NCI-H1092 (cell line): ENCODE measurements around the gene UVRAG.
"Not testable (repeated sequence)": the region's sequence is repeated elsewhere in the genome, so short reads cannot be mapped to it uniquely, and the experiment has no call there.

Experiments
- DNase-seq: peaks from one replicate; lab custom pipeline; 2025; lab: John Stamatoyannopoulos, UW

UVRAG gene

DNA sequence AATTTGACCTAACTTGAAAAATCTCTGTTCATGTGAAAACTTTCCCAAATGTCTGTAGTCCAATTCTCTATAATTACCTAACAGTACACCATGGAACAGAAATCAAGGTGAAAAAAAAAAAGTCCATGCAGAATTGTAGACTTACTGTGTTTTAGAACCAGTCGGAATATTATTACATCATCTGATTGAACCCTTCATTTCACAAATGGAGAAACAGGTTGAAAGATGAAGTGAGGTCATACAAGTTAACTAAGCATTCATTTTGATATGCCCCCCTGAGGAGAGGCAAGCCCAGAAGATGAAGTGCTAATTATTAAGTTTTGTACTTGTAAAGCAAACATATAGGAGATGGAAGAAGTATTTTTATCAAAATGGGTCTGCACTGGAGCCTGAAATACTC lies 211.9 kb downstream of the UVRAG start:
- no peak for DNase-seq

DNA sequence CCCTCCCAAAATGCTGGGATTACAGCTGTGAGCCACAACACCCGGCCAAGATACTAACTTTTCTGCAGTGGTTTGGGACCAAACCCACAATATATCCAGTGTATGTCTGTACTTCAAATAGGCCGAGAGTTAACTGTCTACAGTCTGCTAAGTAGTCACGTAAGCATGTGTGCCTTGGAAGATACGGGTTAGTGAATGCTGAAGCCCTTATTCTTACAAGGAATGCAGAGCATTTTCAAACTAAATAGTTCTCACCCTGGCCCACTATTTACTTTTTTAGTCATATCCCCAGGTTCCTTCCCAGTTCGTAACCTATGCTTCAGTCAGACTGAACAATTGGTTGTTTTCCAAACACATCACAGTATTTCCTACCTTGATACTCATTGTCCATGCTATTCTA lies 215.3 kb downstream of the UVRAG start:
- no peak for DNase-seq

DNA sequence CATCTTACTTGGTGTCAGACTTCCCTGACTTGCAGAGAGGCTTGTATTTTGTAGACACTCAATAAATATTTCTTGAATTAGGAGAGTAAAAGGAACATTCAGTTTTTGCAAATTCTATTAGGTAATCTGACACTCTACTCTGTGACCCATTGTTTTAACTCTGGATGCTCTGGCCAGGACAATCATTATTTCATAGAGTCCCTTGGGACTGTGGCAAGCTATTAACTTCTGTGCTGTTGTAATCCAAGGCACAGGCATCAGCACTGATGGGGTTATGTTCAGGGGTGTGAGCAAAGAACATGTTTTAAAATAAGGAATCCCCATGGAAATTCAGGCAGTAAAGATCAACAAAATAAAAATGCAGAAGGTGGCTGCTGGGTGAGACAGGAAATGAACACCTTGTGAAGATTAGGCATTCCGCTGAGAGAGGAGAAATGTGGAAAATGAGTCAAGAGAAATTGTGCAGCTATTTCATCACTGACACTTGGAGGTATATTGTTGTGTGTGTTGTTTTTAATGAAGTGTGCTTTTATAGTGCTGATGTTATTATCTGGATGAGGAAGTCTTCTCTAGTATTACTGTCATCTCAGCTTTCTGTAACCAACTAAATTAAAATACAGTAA lies 216.1 kb downstream of the UVRAG start:
- DNase-seq: no peak

DNA sequence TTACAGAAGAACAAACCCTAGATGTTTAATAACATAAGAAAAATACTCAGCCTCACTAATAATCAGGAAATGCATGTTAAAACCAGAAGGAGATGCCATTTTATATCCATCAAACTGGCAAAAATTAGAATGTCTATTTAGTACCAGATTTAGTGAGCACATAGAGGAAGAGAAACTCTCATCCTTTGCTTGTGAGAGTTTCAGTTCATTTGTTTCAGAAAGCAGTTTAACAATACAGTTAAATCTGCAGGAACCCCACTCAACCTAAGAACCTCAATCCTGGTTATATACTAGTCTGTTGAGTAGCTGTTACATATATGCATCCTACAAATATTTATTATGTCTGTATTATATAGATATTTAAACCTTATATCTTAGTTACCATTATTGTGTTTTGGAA lies 218.7 kb downstream of the UVRAG start:
- DNase-seq: no peak

DNA sequence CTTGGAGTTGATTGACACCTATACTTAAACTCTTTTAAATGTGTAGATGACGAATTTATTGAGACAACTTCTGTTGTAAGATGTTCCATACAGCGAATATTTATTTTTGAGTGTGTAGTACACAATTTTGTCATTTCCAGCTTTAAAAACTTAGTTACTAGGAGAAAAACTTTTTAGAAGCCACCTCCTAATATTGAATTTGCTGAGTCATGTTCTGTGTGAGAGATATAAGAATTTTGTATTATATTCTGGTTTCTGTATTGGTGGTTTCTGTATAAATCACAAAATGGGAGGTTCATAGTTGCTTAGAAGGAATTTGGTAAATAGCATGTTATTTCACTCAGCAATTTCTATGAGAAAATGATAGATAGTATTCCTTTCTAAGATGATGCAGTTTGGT lies 220.0 kb downstream of the UVRAG start:
- DNase-seq: no peak

DNA sequence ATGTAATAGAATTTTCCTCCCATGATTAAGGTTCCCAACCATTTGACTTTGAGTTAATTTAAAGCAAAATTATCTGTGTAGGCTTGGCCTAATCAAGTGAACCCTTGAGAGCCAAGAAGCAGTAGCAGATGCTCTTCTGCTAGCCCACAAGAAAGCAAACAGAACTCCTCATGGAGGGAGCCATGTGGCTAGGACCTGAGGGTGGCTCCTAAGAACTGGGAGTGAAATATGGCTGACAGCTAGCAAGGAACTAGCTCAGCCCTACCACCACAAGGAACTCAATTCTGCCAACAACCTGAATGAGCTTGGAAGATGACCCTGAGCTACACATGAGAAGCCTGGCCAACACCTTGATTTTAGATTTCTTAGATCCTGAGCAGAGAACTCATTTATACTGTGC lies 223.6 kb downstream of the UVRAG start:
- DNase-seq: no peak

DNA sequence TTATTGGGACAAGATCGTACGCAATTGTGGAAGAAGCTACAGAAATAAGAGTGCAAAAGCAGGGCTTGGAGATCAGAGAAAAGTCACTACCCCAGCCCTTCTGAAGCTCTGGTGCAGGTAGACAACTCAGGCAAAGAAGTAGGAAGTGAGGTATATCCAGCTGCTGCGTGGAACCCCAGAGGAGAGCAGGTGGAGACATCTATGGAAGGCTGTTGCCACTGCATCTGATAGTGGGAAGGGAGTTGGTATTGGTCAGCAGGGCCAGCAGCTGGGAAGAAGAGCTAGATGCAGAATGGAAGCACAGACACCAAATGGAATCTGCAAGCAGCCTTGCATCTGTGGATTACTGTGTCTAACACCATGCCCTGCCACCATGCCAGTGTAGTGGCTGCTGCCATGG lies 226.2 kb downstream of the UVRAG start:
- DNase-seq: no peak

DNA sequence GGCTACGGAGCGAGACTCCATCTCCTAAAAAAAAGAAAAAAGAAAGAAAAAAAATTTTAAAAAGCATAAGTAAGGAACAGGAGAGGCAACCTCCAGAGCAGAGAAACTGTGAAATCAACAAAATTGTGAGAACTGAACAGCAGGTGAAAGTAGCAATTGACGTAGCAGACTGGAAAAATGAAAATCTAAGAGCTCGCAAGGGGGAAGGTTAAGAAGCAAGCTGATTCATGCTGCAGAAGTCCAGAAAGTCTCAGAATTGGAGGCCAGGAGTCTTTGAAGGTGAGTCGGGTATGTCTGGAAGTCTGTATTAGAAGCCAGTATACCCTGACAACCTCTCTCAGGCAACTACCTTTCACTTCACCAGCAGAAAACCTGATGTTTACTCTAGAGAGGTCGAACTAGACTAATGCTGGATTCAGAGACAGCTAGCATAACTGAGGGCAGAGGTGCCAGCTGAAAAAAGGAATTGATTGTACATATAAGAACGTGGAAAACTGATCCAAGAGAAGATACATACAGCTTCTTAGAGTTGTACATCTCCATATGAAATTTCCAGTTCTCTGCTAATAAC lies 229.8 kb downstream of the UVRAG start:
- no peak for DNase-seq

DNA sequence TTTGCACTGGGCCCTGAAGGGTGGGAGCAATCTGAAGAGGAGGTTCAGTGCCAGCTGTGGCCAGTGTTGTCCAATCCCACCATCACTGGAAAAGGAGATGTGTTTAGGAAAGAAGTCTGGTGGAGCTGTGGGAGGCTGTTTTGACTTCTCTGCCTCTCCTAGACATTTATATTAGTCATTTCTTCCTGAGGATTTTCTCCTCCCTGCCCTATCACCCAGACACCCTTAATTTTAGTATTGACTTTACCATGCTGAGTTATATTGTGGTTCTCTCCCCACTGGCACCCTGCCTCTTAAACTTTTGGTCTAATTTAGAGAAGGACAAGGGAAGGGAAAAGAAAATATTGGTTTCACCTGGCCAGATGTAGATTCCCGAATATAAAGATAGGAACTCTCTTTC lies 232.2 kb downstream of the UVRAG start:
- DNase-seq: no peak

DNA sequence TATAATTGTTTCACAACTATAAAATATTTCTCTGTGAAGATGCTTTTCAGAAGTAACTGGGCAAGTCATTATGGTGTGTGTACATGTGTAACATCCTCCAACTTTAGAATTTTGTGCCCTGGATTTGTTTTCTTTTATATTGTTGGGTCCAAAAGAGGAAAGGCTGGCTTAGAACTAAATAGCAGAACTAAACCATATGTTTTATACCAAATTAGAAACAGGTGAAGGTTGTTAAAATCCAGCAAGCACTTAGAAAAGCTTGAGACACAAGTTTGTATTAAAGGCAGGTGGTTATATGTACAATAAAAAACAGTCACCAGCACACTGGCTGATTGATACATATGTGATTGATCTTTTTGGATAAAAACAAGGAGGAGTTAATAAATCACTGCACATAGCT lies 232.8 kb downstream of the UVRAG start:
- DNase-seq: no peak

DNA sequence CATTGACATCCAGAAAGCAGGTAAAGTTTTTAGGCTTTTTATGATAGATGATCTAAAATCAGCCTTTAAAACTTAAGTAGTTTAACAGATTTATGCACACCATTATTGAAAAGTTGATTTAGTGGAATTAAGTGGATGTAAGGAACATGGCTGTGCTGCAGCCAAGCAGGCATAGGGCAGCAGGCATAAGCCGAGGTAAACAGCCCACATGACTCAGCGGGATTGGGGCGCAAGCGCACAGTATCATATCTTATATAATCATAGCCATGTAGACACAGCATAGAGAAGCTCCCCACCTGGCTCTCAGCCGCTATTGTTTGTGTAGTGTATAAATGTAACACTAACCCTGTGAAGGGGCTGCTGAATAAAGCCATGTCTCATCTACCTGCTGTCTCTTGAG lies 233.8 kb downstream of the UVRAG start:
- no peak for DNase-seq

DNA sequence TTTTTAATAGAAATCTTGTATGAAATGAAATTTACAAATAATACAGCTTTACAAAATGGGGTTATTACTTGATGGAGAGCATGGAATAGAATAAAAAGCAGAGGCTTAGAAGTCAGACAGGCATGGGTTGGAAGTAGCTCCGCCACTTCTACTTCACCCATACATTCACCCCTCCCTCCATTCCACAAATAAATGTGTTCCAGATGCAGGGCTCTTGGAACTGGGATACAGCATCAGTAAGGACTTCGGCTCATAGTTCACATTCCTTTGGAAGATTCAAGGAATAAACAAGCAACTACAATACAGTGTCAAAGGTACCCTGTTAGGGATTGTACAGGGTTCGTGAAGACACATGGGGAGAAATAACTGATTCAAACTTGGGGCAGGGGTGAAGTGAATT lies 234.5 kb downstream of the UVRAG start:
- no peak for DNase-seq

DNA sequence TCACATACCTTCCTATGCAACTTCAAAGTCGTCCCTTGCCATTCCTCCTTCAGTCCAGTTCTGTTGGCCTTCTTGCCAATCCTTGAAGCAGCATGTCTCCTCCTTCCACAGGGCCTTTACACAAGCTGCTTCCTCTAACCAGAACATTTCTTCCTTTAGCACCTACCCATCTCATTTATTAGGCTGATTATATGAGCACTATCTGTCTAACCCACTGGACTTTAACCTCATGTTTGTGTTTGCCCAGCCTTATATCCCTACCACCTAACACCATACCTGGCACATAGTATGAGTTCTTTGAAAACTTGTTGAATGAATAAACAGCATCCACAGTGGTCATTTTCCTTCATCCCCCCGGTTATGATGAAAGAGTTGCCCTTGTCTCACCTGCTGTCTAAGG lies 236.9 kb downstream of the UVRAG start:
- no peak for DNase-seq

DNA sequence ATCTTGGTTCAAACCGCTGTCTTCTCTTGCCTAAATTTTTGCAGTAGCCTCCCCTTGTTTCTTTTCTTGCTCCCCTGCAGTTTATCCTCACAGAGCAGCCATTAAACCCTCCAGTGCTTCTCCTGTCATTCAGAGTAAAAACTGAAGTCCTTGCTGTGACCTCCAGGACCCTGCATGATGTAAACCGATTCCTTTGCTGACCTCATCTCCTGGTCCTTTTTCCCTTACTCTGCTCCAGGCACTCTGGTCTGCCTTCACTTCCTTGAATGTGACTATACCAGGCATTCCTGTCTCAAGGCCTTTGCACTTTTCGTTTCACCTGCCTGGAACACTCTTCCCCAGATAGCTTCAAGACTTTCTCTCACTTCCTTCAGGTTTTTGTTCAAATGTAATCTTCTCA lies 239.3 kb downstream of the UVRAG start:
- DNase-seq: no peak

DNA sequence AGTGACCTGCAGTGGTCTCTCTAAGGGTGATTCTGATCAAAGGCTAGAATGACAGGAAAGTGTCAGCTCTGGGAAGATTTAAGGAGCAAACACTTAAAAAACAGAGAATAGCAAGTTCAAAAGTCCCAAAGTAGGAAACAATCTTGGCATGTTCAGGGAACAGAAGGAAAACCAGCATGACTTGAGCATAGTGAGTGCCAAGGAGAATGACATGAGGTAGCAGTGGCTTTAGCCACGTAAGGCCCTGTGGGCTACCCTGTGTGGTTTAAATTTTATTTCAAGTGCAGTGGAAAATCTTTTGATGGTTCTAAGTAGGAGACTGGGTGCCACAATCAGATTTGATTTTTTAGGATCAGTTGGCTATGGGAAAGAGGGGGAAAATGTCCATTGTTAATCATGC lies 241.9 kb downstream of the UVRAG start:
- no peak for DNase-seq

DNA sequence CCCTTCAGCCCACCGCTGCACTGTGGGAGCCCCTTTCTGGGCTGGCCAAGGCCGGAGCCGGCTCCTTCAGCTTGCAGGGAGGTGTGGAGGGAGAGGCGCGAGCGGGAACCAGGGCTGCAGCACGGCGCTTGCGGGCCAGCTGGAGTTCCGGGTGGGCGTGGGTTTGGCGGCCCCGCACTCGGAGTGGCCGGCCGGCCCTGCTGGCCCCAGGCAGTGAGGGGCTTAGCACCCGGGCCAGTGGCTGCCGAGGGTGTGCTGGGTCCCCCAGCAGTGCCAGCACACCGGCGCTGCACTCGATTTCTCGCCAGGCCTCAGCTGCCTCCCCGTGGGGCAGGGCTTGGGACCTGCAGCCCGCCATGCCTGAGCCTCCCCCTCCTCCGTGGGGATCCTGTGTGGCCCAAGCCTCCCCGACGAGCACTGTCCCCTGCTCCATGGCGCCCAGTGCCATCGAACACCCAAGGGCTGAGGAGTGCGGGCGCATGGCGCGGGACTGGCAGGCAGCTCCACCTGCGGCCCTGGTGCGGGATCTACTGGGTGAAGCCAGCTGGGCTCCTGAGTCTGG lies 245.5 kb downstream of the UVRAG start:
- not testable (repeated sequence) for DNase-seq

DNA sequence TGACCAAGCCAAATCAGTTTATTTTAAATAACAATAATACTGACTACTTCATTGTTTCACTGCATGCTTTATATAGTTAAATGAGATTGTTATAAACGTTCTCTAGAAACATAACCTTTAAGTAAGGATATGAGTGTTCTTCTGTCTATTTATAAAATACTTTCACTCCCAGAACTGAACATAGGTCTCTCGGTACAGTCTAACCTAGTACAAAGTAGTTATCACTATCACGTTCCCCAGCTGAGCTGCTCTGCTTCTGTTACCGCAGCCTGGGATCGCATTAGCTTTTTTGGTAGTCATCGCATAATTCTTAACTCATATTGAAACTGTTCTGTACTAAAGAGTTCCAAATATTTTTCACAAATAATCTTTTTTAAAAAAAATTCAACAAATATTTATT lies 247.7 kb downstream of the UVRAG start:
- no peak for DNase-seq

DNA sequence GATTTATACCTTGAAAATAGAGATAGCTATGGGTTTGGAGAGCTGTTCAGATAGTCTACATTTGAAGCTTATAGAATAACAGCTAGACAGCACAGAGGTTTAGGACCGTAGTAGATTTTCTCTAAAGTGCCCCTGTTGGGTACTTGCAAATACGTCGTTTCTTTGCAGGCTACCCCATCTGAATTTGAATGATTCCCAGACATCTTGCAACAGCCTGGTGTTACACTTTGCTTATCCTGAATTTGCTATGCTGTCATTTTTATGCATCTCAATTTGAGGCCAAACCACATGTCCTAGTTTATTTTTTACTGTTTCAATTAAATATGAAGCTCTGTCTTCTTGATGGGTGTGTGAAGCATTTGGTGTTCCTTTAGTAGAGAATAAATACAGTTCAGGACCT lies 249.2 kb downstream of the UVRAG start:
- no peak for DNase-seq

DNA sequence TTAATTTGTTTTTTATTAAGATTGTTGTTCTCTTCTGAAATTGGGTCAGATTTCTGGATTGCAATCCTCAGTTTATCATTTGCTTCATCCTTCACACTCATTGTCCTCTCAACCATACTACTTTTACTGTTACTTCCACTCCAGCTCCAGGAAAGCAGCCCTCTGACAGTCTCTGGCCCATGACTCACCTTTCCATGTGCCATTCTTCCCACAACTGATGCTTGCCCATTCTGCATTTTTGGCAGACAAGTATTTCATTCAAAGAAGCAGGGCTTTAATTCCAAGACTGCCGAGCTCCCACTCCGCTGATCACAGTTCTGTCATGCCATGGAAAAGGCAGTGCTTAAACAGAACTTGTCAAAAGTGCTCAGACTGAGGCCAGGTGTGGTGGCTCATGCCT lies 252.1 kb downstream of the UVRAG start:
- no peak for DNase-seq

DNA sequence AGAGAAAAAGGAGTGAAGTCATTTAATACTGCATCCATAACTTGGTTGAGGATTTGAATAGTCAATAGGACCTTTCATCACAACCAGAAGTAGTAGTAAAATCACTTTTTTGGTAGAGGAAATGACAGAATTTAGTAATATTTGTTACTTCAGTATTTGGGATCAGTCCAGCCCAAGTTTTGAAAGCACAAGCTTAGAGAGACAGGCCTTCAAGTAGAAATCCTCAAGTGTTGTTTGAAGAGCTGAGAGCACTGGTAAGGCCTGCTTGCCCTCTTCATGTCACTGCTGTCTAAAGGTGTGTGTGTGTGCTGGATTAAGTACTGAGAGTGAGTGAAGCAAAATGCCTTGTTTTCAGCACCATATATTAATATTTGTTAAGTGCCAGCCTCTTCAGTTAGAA lies 254.0 kb downstream of the UVRAG start:
- DNase-seq: no peak

DNA sequence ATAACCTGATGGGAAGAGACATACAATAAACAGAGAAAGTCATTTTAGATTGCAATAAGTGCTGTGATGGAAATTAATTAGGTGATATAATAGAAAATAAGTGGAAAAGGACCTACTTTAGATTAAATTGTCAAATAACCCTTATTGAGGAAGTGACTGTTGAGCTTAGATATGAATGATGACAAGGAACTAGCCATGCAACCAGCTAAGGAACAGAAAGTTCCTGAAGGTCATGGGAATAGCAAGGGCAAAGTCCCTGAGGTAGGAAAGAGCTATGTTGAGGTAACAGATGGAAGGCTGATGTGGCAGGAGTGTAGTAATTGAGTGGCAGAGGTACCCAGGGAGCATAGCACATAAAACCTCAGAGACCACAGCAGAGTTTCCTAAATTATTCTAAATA lies 256.1 kb downstream of the UVRAG start:
- DNase-seq: no peak

DNA sequence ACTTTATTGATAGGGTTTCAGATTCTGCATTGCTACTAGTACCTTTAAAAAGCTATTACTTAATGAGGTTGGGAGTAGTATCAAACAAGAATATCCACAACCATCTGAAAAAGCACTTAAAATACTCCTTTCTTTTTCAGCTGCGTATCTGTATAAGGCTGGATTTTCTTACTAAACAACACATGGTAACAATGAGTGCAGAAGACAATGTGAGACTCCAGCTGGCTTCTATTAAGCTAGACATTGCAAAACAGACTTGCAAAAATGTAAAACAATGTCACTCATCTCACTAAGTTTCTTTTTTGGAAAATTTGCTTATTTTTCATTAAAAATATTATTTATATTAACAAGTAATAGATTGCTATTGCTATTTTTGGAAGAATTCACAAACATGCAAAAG lies 258.7 kb downstream of the UVRAG start:
- DNase-seq: no peak

DNA sequence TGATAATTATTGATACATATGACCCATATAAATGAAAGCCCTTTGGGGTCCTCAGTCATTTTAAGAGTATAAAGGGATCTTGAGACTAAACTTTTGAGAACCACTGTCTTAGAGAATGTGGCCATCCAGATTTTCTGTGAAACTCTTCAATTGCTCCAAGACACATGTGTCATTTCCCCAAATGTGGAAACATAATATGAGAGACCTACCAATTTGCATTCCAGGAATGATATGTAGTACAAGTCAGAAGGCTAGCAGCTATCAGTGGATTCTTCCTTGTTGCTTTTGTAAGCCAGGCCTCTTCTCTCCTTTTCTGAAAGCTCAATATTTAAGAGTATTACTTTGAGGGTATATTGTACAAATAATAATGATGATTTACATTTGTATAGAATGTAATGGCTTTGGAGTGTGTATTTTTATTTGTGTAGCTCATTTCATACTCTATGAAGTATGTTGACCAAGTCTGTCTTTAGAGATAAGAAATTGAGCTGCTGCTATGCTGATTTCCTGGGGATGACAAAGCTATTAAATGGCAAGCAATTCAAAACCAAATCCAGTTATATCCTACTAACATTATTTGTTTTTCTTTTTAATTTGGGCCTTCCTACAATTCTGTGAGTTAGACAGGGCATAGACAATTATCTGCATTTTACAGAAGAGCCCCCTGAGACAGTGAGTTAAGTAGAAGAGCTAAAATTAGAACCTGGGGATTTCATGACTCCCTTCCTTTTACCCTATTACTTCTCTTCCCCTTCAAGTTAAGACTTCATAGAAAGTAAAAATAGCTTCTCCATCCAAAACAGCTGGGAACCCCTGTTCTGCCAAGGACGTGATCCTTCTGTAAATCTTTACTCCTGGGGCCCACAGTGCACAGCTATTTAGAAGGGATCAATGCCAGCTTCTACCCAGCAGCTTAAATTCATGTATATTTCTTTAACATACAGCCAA lies 259.4 kb downstream of the UVRAG start:
- no peak for DNase-seq
